ENCODE data around the gene MOCS2.

Gene MOCS2

DNA sequence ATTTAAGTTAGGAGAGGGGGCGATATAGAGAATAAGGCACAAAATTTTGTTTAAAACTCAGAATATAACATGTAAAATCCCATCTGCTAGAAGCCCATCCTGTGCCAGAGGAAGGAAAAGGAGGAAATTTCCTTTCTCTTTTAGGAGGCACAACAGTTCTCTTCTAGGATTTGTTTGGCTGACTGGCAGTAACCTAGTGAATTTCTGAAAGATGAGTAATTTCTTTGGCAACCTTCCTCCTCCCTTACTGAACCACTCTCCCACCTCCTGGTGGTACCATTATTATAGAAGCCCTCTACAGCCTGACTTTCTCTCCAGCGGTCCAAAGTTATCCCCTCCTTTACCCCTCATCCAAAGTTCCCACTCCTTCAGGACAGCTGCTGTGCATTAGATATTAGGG lies 18.3 kb downstream of the MOCS2 start:
- DNase-seq: no peak

DNA sequence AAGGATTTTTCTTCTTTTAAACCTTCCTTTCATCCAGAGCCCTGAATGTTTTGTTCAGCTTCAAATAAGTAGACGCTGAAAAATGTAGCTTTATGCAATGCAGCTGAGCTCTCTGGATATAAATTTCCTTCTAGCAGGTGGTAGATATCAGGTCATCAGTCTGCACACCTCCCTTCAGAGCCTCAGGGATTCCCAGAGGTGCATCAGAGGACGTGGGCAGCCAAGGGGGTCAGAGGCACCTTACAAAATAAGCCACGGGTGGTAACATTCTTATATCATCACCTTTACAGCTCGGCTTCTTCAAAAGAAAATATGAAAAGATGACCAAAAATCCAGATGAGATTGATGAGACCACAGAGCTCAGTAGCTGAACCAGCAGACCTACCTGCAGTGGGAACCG lies 19.3 kb downstream of the MOCS2 start:
- DNase-seq: no peak

DNA sequence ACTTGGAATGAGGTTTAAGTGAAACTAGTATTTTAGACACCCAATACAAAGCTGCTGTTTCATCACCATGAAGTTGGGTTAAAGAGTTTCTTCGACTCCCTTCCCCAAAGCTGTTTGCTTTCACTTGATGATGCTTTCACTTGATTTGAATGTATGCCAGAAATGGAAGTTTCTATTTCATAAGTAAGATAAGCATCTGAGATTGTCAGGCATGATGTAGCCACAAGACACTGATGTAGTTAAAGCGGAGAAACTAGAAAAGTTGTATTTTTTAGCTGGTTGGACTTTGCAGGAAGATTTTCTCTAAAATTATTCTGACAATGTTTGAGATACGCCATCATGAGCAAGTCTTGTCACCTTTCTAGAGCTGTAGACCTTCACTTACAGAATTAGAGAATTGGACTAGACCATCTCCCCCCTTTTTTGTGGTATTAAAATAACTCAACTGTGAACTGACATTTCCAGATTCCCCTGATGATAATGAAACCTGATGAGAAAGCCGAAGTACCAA lies 20.0 kb downstream of the MOCS2 start:
- no peak for DNase-seq

DNA sequence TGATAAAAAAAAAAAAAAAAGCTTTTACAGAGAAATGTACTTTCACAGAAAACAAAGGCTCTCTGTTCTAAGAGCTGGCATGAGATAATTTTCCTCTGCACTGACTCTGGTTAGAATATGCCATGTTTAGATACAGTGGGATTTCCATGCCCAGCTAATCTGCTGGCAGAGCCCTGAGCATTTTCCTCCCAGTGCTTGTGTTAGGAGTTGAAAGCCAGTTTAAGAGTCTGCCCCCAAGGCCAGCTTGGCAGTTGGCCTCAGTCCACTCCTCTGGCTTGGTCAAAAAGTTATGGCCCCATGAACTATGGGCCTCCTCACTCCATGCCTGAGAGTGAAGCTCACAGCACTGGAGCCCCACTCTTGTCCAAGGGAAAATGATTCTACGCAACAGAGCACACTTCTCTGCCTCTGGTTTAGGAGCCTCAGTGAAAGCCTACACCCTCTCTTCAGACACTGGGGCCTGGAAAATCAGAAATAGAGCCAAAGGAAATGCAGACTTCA lies 21.9 kb downstream of the MOCS2 start:
- no peak for DNase-seq

DNA sequence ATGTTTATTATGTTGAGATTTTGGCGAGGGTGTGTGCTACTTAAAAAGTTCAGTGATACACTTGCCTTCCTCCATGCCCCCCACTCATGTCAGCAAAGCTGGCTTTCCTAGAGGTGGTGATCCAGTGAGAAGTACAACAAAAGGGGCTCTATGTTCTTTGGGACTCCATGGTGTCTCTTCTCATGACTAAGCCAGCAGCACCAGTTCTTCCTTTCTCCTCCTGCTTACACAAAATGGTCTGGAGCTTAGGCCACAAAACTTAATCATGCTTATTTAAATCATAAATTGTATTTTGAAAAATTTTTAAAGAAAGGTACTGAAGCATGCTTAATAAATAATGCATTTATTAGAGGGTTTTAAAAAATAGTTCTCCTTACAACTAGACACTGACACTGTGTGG lies 22.4 kb downstream of the MOCS2 start:
- no peak for DNase-seq

DNA sequence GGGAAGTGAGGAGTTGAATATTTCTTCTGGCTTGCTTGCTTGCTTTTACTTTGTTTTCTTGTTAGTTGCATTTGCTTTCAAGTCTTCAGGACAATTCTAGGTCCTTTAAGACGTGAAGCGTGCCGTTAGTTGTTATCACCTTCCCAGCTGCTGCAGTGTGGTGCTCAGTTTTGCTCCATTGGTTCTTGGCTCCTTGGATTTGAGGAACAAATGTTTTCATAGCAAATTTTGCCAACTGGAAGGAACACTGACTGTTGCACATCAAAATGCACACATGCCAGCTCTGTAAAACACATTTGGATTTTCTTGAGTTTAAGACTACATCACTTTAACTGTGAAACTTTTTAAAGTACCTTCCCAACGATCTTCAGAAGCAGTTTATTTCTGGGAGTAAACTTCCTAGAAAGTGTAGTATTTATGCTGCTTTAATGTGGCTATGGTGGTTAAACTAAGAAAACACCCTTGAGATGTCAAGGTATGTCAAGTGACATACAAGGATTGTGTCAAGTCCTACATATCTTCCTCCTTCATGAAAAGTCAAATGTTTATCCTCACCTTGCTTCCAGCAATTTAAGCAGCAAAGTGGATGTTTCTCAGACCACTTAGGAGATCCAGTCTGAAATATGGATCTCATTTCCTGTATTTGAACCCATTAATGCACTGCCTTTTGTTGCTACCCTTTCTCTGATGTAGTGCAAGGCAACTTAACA lies 24.9 kb downstream of the MOCS2 start:
- DNase-seq: no peak

DNA sequence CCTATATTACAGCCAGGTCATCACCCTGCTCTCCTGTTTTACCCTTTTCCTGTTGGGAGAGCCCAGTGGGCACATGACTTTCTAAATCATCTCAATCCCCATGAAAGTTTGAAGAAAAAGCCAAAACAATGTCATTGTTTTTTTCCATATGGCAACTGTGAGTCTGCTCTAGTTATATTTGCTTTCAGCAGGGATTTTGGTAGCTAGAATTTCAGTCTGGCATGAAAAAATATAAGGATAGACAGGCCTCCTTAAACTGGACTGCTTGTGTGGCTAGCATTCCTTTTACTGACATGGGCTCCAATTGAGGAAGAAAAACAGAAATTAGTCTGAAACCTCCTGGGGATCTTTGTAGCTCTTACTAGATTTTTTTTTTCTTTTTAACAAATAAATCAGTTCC lies 25.6 kb downstream of the MOCS2 start:
- DNase-seq: no peak

DNA sequence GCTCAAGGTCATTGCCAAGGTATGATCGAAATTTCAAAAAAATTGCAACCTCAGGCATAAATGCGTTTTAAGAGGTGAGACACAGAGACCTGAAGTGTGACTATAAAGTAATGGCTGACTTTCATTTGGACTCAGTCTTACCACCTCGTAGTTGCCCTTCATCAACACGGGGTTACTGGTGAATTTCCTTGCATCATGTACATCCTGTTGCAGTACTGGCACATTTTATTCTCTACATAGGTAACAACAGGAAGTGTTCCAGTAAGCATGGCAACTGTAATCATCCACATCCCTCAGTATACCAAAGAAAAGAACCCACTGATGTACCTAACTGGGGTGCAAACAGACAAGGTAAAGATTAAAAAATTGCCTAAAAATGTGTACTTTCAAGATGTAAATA lies 29.3 kb downstream of the MOCS2 start:
- DNase-seq: no peak

DNA sequence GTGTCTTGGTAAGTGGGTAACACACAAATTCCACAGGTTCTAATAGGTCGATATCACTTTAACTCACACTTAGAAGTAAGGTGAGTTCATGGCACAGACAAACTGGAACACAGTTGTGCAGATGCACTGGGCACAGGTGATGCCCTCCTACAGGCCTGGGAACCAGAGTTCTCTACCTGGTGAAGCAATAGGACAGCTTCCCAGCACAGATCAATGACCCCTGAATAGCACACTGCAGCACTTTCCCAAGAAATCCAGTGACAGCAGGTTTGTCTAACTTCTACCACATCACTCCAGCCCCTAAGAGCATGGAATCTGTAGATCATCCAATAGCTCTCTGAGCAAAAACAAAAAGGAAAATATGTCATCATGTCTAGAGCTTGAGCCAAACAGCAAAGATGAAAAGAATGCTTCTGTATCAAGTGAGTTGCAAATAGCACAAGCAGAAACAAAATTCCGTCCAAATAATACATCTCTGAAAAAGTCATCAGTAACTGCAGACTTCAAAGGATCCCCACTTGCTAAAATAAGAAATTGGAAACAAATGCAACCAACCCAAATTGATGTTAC lies 33.5 kb downstream of the MOCS2 start:
- no peak for DNase-seq

DNA sequence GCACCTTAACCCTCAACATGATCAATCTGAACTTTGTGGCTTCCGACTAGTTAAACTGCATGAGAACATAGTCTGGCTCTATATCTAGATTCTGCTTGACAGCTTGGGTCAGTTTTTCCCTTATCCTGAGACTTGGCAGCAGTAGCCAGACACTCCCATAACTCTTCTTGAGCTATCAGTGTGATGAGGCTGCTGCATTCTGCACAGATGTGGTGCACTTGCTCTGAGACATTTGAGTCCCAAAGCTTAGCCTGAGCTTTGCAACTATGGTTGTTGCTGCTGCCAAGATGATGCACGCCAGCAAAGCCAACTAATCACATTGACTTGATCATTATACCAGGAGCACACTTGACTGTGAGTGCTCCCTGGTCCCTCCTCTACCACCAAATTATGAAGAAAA lies 36.2 kb downstream of the MOCS2 start:
- no peak for DNase-seq

DNA sequence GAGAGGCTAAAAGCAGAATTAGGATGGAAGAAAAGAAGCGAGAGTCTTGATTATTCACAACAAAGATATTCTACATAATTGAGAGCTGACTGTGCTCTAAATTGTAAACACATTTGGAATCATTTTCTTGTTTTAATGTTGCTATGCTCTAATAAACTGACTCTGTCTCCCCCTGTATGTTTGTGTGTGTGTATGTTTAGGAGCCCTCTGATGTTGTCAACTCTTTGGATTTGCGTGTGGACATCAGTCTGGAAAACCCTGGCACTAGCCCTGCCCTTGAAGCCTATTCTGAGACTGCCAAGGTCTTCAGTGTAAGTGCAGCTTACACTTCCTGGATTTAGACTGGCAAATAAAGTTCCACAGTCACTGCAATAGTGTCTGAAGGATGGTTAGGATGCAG lies 37.8 kb downstream of the MOCS2 start:
- no peak for DNase-seq

DNA sequence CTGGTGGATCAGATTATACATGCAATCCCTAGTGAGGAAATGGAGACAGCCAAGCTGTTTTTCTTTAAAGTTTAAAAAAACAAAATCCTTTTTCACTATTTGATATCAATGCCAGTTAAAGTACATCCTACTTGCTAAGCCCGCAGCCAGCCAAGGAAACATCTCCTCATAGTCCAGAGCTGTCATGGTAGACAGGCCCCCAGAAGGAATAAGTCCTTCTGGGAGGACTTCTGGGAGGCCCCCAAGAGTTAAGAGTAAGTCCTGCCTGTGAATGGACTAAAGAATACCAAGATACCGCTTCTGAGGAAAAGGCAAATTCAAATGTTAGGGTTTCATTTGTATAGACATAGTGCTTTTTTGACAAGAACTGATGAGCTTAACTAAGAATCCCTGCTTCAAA lies 38.3 kb downstream of the MOCS2 start:
- no peak for DNase-seq

DNA sequence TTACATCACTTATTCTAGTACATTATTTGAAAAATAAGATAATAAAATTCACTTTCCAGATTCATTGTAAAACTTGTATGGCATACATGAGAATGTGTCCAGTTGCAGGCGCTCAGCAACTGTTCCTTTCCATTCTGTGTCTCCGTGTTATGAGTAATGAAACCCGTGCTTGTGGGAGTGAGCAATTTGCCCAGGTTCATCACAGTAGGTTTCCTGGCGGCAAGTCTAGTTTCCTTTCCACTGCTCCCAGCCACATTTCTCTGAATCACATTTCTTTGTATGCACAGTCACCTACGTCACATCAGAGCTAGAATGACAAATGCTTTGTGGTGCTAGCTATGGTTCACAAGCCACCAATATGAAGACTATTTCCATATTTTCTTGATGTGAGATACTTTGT lies 39.9 kb downstream of the MOCS2 start:
- no peak for DNase-seq

DNA sequence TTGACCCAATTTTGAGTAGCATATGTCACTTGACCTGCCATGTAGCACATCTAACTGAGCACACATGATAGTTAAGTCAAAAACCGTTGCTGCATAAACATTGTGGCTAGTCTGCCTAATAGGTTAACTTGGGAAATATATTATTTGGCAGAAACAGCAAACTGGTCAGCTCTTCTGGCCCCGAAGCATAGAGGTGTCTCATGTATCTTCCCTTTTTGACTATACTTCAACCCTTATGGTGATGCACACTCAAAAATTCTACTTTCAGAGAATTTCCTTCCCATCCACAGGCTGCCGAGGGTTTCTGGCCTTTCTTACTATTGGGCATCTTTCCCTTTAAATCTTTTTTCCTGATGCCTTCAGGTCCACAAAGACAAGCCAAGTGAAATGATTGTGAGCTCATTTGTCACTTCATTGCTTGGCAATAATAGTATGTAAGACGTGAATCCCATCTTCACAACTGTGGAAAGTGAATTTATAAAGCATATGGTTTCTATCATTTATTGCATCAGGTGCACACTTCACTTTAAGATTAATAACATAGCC lies 41.2 kb downstream of the MOCS2 start:
- no peak for DNase-seq

DNA sequence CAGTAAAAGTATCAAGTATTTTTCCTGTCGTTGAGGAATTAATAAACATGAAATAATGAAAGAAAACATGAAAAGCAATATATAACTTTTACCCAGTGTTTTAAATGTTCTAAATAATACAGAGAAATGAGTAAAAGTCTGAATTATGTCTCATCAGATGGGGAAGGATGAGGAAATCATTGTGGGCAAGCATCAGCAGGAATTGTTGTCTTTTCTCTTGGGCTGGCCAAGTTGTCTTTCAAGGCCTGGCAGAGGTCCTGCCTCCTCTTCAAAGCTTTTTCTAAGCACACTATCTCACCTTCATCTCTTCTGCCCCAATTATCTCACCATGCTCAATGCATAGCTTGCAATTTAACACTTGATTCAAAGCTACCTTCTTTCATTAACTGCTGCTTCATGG lies 41.9 kb downstream of the MOCS2 start:
- DNase-seq: no peak

DNA sequence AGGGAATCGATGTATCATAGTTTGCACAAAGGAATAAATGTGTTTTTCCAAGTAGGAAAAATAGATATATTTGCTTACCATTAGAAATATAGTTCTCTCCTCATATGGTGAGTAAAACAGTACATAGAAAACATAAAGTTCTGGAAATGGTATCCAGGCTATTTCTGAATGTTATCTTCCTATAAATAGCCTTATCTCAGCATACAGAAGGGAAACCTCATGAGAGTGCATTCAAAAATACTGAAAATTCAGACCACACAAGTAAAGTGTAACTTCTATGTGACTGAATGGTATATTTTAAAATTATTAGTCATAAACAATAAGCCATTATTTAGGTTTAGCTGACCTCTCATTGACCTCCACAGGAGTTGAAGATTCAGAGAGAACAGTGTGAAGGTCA lies 43.5 kb downstream of the MOCS2 start:
- no peak for DNase-seq

DNA sequence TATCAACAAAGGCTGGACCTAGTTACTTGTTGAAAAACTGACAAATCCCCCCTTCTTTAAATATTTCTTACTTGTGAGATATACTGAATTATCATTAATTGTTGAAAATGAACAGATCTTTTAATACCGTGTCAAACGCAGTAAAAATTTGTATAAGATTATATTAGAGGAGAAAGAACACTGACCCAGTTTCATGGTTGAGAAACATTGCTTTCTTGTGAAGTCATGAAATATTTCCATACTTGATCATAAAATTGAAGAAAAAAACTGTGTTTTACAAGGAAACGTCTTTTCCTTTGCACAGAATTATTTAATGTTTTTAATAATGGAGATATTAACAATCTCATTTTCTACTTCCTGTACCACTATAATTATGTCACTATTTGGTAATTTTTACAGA lies 45.8 kb downstream of the MOCS2 start:
- DNase-seq: no peak

DNA sequence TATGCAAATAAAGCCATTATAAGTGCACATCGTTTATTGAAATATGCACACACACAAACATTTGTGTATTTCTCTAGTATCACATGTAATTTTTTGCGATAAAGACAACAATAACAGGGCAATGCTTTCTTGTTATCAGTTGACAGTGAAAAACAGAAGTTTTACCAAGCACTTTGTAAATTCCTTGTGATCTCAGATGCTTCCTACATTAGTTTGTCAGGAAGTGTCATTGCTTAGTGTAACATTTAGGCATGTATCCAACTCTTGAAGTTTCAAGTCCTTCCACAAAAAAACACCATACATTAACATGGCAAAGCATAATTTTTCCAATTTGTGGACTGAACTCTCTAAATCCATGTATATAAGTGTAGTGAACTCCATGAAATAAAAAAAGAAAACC lies 46.4 kb downstream of the MOCS2 start:
- DNase-seq: no peak

DNA sequence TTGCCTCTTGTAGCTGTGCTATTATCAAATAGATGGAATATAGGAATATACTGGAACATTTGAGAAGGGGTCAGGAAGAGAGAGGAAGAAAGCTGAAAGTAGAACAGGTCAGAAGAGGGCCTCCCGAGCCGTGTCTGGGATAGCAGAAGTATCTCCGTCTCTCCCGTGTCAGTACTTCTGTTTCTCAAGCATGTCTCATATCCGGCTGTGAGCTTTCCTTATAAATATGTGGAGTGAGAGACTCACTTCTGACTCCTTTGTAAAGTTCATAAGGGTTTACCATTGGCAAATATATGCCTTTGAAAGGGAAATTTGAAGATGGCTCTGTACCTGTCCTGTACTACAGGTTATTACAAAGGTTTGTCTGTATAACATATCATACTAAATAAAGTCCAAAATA lies 50.3 kb downstream of the MOCS2 start:
- DNase-seq: no peak

DNA sequence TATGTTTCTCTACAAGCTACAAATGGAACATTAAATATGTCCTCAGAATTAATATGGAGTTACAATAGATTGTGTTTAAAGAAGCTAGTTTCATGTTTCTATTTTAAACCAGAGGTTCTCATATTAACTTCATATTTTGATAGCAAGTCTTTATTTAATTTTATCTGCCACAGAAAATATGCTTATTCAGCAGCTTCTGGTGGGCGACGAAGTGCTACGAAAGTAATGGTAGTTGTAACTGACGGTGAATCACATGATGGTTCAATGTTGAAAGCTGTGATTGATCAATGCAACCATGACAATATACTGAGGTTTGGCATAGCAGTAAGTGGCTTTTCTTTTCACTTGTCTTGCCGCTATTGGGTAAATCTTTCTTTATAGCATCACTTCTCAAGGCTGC lies 54.2 kb downstream of the MOCS2 start:
- no peak for DNase-seq

DNA sequence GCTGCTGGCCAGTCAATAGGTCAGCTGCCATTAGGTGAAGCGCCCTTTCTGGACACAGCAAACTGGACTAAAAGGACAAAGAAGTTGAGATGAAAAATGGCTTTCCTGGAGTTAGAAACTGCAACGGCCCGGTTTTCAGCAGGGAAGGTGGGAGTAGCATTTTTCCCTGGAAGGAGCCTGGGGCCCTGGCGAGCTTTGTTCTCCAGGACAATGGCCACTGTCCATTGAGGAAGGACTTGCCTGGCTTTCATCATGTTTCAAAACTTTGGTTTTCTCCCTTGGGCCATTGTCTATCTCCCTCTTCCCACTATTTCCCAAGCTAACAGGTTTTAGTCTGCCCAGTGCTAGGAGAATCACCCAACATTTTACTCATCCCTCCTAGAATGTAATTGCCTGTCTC lies 56.2 kb downstream of the MOCS2 start:
- DNase-seq: no peak

DNA sequence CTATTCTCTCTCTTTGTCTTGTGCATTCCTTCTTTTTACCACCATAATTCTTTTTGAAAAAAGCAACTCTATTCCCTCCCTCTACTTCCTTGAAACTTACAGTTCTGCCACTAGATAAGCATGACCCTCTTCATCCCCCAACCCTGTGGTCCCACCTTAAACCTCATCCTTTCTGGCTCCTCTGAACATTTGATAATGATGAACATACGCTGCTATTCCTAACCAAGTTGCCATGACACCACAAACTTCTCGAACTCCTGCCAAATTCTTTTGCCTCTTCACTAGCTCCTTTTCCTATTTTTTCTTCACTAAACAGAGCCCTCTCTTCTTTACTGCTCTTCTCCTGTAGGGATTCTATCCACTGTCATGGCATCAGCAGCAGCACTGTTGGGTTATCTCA lies 57.1 kb downstream of the MOCS2 start:
- DNase-seq: no peak

DNA sequence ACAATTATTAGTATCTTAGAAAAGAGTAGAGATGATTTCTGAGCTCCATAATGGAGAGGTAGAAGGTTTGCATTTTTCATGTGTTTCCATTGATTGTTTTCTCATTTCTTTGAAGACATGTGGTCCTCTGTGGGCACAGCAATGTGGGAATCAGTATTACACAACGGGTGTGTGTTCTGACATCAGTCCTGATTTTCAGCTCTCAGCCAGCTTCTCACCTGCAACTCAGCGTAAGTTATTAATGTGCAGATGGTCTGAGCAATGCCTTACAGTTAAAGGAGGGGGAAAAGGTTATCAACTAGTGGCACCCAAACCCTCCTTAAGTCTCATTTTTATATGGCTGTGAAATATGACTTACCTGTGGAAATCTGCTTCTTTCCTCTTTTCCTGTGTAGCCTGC lies 61.3 kb downstream of the MOCS2 start:
- DNase-seq: no peak
